IPS-NIHi7 (cell line): ENCODE results near the gene ZNF813.
A peak's percentile ranks its signal among the peaks of the same experiment; 100 is the strongest.
"Not testable (repeated sequence)": the region's sequence is repeated elsewhere in the genome, so short reads cannot be mapped to it uniquely, and the experiment has no call there.

Source experiments
- DNase-seq: peaks from one replicate; pipeline ENCODE4 v3.0.0; 2012; ENCODE audit warnings: mixed read lengths; ENCODE audit errors: extremely low spot score

ZNF813 gene

DNA sequence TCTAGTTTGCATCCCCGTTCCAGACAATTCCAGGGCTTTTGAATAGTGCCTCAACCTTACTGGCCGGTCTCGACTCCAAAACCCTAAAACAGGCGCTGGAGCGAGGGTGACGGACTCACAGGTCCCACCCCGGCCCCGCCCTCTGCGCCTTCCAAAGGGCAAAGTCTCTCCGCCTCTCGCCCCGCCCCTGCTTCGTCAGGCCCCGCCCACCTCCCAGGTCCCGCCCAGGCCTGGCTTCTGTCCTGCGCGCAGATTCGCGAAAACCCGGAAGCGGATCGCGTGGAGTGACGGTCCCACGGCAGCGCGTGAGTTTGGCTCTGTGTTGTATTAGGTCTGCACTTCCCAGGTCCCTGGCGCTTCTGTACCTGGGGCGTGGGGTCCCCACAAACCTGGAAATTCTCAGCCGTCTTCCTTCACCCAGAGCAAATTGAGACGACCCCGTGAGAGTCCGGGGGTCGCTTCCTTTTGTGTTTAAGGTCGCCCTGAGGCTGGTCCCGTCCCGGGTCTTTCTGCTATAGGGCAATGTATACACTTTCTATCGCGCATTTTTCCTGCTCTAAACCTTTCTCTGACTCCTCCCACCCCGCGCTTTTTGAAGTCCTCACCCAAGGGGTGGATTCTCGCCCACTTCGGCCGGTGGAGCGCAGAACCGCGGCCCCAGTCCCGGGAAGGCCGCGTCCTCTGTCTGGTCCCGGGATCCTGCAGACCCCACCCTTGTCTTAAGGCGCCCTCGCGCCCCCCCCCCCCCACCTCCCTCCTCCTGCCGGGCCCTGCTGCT, at the start of gene ZNF813:
Gene ZNF813, plus strand, starts transcription at position 249 of the 778 bp plus-strand sequence. CDS start 16,090 bp downstream, outside the sequence.
- peak; percentile 92 for DNase-seq

DNA sequence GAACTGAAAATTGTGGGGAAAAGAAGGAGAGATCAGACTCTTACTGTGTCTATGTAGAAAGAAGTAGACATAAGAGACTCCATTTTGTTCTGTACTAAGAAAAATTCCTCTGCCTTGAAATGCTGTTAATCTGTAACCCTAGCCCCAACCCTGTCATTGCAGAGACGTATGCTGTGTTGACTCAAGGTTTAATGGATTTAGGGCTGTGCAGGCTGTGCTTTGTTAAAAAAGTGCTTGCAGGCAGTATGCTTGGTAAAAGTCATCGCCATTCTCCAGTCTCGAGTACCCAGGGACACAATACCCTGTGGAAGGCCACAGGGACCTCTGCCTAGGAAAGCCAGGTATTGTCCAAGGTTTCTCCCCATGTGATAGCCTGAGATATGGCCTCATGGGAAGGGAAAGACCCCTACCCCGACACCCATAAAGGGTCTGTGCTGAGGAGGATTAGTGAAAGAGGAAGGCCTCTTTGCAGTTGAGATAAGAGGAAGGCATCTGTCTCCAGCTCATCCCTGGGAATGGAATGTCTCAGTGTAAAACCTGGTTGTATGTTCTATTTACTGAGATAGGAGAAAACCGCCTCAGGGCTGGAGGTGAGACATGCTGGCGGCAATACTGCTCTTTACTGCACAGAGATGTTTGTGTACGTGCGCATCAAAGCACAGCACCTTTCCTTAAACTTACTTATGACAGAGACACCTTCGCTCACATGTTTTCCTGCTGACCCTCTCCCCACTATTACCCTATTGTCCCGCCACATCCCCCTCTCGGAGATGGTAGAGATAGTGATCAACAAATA, 46.8 kb upstream of the ZNF813 start:
- DNase-seq = not testable (repeated sequence)

DNA sequence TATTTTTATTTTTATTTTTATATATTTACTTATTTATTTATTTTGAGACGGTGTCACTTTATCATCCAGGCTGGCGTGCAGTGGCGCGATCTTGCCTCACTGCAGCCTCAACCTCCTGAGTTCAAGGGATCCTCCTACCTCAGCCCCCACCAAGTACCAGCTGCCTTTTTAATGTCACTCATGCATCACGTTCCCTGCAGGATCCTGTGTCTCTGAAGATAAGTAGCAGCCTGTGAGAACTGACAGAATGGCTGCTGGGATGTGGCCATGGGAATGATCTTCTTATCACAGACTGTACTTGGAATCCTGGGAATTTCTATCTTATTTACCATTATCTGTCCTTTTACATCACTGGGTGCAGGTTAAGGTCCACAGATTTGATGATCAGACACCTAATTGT, 45.0 kb upstream of the ZNF813 start:
- no peak for DNase-seq

DNA sequence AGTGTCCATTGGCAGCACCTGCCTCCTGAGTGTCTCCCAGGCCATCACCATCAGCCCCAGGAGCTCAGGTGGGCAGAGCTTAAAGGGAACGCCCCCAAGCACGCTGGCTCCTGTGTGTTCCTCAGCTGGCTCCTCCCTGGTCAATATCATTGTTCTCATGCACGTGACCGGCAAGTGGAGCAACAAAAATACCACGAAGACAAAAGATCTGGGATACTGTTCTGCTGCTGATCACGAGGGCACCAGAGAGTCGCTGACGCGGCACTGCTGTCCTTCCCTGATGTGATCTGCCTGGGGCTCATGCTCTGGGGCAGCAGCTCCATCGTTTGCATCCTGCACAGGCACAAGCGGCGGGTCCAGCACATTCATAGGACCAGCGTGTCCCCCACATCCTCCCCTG, 44.5 kb upstream of the ZNF813 start:
- not testable (repeated sequence) for DNase-seq

DNA sequence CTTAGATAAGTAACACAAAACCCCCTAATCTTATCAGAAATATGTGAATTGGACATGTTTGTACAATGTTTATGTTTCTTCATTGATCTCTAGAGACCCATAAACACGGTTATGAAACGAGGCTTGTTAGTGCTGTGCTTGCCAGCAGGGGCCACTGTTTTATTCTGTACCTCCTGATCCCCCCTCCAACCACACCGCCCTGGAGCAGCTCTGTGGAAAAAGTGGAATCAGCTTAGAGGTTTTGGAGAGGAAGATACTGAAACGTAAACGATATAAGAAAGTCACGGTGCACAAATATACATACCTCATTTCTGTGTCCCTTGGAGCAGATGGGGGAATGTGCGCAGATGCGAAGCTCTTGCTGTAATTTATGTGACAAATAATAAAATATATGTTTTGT, 43.9 kb upstream of the ZNF813 start:
- DNase-seq = not testable (repeated sequence)

DNA sequence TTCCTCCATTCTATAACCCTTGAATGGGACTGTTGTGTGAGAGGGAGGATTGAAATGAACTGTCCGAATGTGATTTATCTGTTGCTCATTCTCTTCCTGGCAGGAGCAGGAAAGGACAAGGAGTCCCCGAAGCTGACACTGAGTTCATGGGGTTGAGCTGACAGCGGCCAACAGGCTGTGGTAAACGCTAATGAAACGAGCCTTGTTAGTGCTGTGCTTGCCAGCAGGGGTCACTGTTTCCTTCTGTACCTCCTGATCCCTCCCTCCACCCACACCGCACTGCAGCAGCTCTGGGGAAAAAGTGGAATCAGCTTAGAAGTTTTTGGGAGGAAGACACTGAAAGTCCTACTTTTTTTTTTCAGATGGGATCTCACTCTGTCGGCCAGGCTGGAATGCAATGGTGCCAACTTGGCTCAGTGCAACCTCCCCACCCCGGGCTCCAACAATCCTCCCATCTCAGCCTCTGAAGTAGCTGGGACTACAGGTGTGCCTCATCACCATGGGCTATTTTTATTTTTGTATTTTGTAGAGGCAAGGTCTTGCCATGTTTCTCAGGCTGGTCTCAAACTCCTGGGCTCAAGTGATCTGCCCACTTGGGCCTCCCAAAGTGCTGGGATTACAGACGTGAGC, 42.5 kb upstream of the ZNF813 start:
- peak; percentile 72 for DNase-seq

DNA sequence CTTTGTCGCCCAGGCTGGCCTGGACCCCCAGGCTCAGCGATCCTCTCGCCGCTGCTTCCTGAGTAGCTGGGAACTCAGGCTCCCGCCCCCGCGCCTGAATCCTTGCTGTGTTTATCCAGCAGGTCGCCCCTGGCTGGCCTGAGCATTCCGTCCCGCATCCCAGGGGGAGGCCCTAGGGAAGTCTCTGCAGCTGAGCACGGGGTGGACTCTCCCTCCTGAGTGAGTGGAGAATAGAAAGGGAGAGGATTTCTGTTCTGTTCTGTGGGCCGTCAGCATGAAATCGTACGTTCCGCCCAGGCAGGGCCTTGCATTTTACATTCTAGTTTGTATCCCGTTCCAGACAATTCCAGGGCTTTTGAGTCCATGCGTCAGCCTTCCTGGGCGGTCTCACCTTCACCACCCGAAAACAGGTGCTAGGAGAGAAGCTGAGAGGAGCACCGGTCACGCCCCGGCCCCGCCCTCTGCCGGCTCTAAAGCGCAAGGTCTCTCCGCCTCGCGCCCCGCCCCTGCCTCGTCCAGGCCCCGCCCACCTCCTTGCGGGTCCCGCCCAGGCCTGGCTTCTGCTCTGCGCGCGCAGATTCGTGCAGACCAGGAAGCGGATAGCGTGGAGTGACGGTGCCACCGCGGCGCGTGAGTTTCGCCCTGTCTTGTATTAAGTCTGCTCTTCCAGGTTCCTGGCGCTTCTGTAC, 36.0 kb upstream of the ZNF813 start, which contains the start of gene ZNF761:
Gene ZNF761, plus strand, starts transcription at position 586 of the 689 bp plus-strand sequence. CDS start 15,285 bp downstream, outside the sequence.
- DNase-seq = peak; percentile 90

DNA sequence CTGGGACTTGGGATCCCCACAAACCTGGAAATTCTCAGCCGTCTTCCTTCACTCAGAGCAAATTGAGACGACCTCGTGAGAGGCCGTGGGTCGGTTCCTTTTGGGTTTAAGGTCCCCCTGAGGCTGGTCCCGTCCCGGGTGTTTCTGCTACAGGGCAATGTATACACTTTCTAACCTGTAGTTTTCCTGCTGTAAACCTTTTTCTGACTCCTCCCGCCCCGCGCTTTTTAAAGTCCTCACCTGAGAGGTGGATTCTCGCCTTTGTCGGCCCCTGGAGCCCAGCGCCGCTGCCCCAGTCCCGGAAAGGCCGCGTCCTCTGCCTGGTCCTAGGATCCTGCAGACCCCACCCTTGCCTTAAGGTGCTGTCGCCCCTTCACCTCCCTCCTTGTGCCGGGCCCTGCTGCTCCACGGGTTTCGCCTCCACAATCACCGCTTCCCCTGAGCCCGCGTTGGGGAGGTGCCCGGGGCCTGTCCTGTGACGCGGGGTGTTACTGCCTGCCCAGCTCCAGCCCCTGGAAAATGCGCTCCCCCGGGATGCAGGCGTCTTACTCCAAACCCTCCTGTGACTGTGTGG, 35.4 kb upstream of the ZNF813 start:
- DNase-seq = peak; percentile 32

DNA sequence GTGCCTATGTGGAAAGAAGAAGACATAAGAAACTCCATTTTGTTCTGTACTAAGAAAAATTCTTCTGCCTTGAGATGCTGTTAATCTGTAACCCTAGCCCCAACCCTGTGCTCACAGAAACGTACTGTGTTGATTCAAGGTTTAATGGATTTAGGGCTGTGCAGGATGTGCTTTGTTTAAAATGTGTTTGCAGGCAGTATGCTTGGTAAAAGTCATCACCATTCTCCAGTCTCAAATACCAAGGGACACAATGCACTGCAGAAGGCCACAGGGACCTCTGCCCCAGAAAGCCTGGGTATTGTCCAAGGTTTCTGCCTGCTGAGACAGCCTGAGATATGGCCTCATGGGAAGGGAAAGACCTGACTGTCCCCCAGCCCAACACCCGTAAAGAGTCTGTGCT, 23.7 kb upstream of the ZNF813 start:
- DNase-seq = not testable (repeated sequence)

DNA sequence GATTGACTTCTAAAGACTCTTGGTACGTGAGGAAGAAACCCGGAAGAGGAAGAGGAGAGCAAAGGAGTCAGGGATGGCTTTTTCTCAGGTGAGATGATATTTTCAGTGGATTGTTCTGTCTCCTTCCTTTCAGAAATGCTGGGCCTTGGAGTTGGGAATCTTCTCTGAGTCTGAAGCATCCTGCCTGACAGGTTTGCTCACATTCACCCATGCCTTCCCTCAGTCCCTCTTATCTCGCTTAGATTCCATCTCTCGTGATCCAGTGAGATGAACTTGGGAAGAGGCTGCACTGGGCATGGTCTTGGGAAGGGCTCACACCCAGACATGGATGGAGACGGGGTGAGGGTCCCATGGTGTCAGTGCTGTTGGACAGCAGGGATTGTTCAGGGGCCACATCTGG, 20.3 kb upstream of the ZNF813 start:
- not testable (repeated sequence) for DNase-seq

DNA sequence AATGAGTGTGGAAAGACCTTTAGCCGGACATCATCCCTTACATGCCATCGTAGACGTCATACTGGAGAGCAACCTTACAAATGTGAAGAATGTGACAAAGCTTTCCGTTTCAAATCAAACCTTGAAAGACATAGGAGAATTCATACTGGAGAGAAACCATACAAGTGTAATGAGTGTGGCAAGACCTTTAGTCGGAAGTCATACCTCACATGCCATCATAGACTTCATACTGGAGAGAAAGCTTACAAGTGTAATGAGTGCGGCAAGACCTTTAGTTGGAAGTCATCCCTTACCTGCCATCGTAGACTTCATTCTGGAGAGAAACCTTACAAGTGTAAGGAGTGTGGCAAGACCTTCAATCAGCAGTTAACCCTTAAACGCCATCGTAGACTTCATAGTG, 11.7 kb upstream of the ZNF813 start:
- no peak for DNase-seq

DNA sequence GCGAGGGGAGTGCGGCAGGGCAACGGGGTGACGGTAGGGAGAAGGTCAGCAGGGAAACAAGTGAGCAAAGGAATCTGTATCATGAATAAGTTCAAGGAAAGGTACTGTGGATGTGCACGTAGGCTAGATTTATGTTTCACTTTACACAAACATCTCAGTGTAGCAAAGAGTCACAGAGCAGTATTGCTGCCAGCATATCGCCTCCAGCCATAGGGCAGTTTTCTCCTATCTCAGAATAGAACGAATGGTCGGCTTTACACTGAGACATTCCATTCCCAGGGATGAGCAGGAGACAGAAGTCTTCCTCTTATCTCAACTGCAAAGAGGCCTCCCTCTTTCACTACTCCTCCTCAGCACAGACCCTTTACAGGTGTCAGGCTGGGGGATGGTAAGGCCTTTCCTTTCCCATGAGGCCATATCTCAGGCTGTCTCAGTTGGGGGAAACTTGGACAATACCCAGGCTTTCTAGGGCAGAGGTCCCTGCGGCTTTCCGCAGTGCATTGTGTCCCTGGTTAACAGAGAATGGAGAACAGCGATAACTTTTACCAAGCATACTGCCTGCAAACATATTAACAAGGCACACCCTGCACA, 7.3 kb upstream of the ZNF813 start:
- not testable (repeated sequence) for DNase-seq

DNA sequence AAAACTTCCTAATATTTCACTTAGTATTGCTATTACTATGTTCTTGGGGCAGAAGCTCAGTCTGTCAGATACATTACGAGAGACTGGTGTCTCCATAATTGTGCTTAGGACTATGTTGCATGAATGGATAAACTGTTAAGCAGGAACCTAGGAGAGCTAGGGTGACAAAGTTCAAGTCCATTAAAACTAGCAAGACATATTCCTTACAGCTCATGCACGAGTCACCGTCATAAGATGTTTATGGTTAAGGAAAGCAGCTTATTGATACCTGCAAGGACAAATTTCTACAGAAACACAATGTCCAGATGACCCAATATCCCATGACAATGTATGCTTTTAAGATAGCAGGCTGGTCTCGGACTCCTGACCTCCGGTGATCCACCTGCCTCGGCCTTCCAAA, 5.7 kb upstream of the ZNF813 start:
- DNase-seq = no peak

DNA sequence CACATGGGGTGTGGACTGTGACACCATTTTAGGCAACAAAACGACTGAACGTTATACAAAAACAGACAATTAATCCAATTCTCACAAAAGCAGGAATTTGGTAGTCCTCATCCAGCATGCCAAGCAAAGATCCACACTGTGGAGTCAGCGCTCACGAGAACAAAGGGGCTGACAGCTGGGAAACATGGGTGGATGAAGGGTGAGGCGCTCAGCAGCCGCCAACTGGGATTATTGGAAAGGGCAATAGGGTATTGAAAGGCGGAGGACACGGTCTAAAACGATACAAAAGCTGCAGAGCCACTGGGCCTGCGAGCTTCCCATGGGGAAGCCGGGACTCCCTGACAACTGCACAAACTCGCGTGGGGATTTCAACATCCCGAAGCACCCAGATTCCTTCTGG, 4.7 kb upstream of the ZNF813 start:
- no peak for DNase-seq

DNA sequence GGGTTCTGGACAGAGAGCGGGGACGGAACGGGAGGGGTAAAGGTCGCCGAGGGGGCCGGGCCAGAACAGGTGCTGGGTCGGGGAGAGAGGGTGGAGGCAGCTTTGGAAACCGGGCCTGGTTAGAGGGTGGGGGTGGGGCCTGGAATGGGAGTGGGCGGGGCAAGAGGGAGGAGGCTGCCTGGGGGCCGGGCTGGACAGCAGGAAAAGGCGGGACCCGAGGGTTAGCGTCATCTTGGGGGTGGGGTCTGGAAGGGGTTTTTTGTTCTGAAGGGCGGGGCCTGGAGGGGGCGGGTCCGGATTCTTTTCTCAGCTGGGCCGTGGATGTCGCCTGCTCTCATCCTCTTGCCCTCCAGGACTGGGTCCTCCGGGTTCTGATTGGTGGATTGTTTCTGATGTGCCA, 4.3 kb upstream of the ZNF813 start:
- DNase-seq = peak; percentile 94

DNA sequence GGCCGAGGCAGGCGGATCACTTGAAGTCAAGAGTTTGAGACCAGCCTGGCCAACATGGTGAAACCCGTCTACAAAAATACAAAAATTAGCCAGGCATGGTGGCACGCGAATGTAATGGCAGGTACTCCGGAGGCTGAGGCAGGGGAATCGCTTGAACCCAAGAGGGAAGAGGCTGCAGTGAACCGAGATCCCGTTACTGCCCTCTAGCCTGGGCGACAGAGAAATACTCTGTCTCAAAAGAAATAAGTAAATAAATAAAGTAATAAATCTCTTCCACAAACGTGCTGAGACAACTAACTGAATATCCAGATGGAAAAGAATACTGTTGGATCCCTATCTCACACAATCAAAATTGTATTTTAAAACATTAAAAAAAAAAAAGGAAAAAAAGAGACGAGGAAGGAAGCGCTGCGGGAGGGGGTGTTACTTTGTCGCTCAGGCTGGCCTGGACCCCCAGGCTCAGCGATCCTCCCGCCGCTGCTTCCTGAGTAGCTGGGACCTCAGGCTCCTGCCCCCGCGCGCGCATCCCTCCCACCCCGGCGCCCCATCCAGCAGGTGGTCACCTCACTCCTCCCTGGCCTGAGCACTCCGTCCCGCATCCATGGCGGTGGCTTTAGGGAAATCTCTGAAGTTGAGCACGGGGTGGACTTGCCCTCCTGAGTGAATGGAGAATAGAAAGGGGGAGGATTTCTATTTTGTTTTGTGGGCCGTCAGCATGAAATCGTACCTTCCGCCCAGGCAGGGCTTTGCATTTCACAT, 628 bp upstream of the ZNF813 start:
- peak; percentile 26 for DNase-seq

DNA sequence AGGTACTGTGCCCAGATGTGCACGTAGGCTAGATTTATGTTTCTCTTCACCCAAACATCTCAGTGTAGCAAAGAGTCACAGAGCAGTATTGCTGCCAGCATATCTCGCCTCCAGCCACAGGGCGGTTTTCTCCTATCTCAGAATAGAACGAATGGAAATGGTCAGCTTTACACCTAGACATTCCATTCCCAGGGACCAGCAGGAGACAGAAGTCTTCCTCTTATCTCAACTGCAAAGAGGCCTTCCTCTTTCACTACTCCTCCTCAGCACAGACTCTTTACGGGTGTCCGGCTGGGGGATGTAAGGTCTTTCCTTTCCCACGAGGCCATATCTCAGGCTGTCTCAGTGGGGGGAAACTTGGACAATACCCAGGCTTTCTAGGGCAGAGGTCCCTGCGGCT, 1.1 kb downstream of the ZNF813 start:
- DNase-seq = not testable (repeated sequence)

DNA sequence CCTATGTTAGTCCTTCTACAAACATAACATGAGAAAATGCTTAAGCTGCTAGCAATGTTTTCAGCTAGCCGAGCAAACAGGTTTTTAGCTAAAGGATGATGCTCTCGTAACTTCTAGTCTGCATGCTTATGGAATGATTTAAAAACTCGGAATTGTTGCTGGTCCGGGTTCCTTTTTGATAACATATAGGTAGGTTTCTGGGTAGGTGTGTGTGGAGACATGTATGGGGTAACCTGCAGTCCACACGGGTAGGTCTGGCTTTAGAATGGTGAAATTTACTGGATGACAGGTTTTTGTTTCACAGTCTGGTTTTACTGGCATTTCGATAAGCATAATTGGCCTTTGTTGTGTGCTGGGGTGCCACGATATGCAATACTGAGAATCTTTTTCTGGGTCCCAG, 4.4 kb downstream of the ZNF813 start:
- DNase-seq = no peak

DNA sequence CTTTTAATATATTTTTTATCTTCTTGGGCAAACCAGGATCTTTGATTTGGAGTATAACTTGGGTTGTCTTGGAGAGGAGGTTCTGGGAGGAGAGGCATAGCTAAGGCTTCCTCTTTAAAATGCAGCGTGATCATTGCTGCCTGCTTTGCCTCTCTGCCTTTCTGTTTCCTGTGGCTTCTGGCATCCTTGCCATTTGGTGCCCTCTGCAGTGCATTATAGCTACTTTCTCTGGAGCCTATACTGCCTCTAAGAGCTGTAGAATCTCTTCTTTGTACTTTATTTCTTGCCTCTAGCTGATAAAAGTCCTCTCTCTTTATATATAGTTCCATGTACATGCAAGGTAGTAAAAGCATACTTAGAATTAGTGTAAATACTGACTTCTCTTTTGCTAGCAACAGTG, 7.3 kb downstream of the ZNF813 start:
- DNase-seq = peak; percentile 21

DNA sequence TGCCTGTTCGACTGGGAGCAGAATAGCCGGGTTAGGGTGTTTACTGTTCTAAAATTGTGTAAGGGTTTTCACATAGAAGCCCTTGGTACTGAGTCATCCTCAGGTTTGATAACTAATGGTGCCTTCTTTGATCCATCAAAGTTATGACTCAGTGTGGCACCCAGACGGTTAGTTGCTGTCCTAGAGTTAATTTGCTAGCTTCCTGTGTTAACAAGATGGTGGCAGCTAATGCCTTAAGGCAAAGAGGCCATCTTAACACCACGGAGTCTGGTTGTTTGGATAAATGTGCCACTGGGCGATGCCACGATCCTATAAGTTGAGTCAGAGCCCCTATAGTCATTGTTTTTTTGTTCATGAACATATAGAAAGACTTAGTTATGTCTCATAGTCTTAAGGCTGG, 7.9 kb downstream of the ZNF813 start:
- DNase-seq = not testable (repeated sequence)
